Measurements from ENCODE around the gene IL1RL2.

IL1RL2 gene

GRCh38 chr2:102158011-102158755, 28.6 kb upstream of the IL1RL2 start:
- DNase-seq (ENCODE audit: low read depth in 2 of 2, low spot score in 1 of 2): no peak

GRCh38 chr2:102159295-102159694, 27.5 kb upstream of the IL1RL2 start:
- no peak for DNase-seq (ENCODE audit: low read depth in 2 of 2, low spot score in 1 of 2)

GRCh38 chr2:102166189-102166845, 20.5 kb upstream of the IL1RL2 start:
- DNase-seq (ENCODE audit: low read depth in 2 of 2, low spot score in 1 of 2): no peak

GRCh38 chr2:102168026-102168771, 18.6 kb upstream of the IL1RL2 start:
- no peak for DNase-seq (ENCODE audit: low read depth in 2 of 2, low spot score in 1 of 2)

- no peak for DNase-seq (ENCODE audit: low read depth in 2 of 2, low spot score in 1 of 2)
Observed at GRCh38 chr2:102171946-102172345, 14.9 kb upstream of the IL1RL2 start.

GRCh38 chr2:102172745-102173144, 14.1 kb upstream of the IL1RL2 start:
- DNase-seq (ENCODE audit: low read depth in 2 of 2, low spot score in 1 of 2): no peak

- no peak for DNase-seq (ENCODE audit: low read depth in 2 of 2, low spot score in 1 of 2)
Observed at GRCh38 chr2:102176172-102176571, 10.7 kb upstream of the IL1RL2 start.

- DNase-seq (ENCODE audit: low read depth in 2 of 2, low spot score in 1 of 2): no peak
Observed at GRCh38 chr2:102177814-102178478, 8.9 kb upstream of the IL1RL2 start.

- DNase-seq (ENCODE audit: low read depth in 2 of 2, low spot score in 1 of 2): no peak
Observed at GRCh38 chr2:102179061-102179460, 7.8 kb upstream of the IL1RL2 start.

- DNase-seq (ENCODE audit: low read depth in 2 of 2, low spot score in 1 of 2): no peak
Observed at GRCh38 chr2:102179788-102180686, 6.8 kb upstream of the IL1RL2 start.

- DNase-seq (ENCODE audit: low read depth in 2 of 2, low spot score in 1 of 2): no peak
Observed at GRCh38 chr2:102180687-102180999, 6.2 kb upstream of the IL1RL2 start.

GRCh38 chr2:102181376-102181775, 5.4 kb upstream of the IL1RL2 start:
- no peak for DNase-seq (ENCODE audit: low read depth in 2 of 2, low spot score in 1 of 2)

GRCh38 chr2:102181919-102182635, 4.7 kb upstream of the IL1RL2 start:
- DNase-seq (ENCODE audit: low read depth in 2 of 2, low spot score in 1 of 2): no peak

- DNase-seq (ENCODE audit: low read depth in 2 of 2, low spot score in 1 of 2): no peak
Observed at GRCh38 chr2:102184018-102184417, 2.8 kb upstream of the IL1RL2 start.

- DNase-seq (ENCODE audit: low read depth in 2 of 2, low spot score in 1 of 2): no peak
Observed at GRCh38 chr2:102184568-102184967, 2.3 kb upstream of the IL1RL2 start.

- no peak for DNase-seq (ENCODE audit: low read depth in 2 of 2, low spot score in 1 of 2)
Observed at GRCh38 chr2:102185347-102185746, 1.5 kb upstream of the IL1RL2 start.

- peak in 1 of 2 donors; percentile 31 for DNase-seq (ENCODE audit: low read depth in 2 of 2, low spot score in 1 of 2)
Observed at GRCh38 chr2:102187496-102188150, 800 bp downstream of the IL1RL2 start.

- DNase-seq (ENCODE audit: low read depth in 2 of 2, low spot score in 1 of 2): no peak
Observed at GRCh38 chr2:102190430-102191107, 3.7 kb downstream of the IL1RL2 start.

- DNase-seq (ENCODE audit: low read depth in 2 of 2, low spot score in 1 of 2): no peak
Observed at GRCh38 chr2:102191501-102191900, 4.7 kb downstream of the IL1RL2 start.

Measured in stimulated activated CD8-positive, alpha-beta memory T cell treated with anti-CD3 and anti-CD28 coated beads, Interleukin-4, amount 100 ng/mL, for 4 hours (primary cell).